Lung microvascular endothelial cell (primary cell): ENCODE measurements around the gene MPPED1. TPM values are rescaled to one million over a fixed set of nuclear protein-coding genes. Genes with fewer than 3 reads are reported as not detected.

ENCODE experiments used
- DNase-seq, 2 donors: peaks; one replicate each; pipeline versions ENCODE4 v3.0.0 to v3.0.0-alpha.2; 2010; ENCODE audit warnings: low read depth in 2 of 2
- total RNA-seq: library from RNA; depleted of rRNA; stranded (reverse); fragments of >200 nt; gene quantifications from 2 replicates; pipeline ENCODE4 v1.2.1, GENCODE V29; 2014

MPPED1 gene
- total RNA-seq, 1 donor from 2014 or later = under 0.01 TPM

DNA sequence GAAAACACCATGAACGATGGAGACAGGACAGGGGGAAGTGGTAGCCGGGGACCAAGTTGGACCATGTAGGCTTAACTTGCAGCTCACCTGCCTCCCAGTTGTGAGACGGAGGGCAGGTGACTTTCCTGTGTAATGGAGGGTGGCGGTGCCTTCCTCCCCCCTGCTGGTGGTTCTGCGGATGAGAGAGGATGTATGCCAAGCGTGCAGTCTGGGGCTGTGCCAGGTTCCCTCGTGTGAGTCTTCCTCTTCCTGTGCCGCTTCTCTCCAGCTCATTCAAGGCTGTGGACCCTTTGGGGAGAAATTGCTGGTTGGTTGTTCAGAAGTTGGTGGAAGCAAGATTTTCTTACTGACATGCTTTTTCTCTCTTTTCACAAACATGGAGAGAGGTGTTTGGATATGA is 35.1 kb downstream of the MPPED1 start:
- peak; percentile 30 to 35 for DNase-seq

DNA sequence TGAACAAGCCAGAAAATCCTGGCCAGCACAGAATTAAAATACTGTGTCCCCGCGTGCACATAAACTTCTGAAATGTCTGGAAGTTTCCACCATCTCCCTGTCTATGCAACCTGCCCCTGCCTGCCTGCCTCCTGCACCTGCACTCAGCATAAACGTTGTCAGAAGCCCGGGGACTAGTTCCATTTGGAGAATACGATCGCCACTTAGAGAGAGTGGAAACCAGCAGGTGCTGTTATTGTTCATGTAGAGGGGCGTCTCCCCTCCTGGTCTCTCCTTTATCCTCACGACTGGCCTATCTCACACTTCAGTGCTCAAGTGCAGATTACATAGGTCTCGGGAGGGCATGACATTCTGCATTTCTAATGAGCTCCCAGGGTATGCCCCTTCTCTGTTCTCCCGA is 35.6 kb downstream of the MPPED1 start:
- no peak for DNase-seq

DNA sequence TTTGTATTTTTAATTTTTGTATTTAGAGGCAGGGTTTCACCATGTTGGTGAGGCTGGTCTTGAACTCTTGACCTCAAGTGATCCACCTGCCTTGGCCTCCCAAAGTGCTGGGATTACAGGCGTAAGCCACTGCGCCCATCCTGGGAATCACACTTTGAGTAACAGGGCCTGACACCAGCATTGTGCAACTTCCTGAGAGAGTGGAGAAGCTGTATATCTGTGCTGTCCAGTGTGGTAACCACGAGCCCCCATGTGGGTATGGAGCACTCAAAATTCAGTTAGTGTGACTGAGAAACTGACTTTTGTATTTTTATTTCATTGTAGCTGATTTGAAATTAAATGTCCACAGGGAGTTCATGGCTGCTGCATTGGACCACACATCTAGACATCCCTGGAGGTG is 36.2 kb downstream of the MPPED1 start:
- DNase-seq = no peak

DNA sequence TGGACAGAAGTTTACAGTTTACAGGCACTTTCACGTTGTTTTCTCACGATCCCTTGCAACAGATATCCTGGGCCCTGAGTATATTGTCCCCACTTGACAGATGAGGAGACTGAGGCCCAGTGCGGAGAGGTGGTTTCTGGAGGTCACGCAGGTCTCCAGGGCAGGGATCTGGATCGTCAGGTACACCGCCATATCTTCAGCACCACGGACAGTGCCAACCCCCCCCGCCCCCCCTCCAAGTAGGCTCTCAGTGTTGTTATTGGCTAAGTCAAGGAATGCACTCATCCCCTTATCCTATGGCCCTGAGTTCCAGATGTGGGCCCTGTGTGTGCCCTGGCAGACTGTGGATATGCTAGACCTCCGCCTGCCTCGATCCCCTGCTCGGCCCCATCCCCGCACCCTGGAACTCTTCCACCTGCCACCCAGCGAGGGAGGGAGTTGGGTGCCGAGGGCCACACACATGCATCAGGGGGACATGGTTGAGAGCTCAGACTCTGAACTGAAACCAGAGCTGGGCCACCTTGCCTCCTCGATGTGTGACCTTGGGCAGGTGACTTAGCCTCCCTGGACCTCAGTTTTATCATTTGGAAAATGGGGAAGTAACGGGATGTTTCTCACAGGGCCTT is 37.5 kb downstream of the MPPED1 start:
- no peak for DNase-seq

DNA sequence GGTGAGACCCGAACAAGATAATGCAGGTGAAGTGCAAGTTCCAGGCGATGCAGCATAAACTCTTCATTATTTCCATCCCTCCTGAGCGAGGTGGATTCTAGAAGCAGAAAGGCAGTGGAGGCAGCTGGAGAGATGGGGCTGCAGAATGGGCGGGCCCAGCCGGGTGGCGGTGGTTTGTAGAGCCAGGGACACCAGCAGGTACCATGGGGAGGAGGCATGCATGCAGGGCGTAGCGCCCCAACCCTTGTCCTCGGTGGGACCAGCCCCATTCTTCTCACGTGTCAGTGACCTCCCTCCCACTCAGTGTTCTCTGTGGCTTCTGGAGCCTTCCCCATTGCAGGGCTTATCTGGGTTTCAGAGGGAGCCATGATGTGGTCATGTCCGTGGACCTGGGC is 38.0 kb downstream of the MPPED1 start:
- DNase-seq = no peak

DNA sequence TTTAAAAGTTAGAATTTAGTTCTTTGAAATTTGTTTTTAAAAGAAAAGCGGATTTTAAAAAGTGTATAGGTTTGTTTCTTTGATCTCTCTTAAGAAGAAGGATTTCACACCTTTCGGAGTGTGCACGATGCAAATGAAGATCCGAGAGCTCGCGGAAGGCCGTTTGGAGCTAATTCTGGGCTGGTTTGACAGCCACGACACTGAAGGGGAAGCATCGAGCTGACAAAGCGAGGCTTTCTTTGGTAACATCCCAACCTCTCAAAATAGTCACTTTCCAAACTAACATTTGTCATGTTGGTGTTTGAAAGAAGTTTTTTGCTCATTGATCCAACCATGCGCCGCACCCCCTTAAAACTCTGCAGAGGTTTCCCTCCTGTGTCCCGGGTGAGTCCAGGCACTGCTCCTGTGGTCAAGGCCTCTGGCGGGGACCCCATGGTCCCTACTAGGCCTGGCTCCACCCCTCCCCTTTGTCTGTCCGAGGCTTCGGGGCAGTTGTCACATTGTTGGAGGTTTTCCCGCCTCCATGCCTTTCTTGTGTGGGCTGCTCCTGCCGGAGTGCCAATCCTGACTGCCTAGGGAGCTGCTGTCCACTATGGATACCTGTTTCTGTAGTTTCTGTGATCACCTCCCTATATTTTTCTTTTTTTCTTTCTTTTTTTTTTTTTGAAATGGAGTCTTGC is 39.7 kb downstream of the MPPED1 start:
- no peak for DNase-seq

DNA sequence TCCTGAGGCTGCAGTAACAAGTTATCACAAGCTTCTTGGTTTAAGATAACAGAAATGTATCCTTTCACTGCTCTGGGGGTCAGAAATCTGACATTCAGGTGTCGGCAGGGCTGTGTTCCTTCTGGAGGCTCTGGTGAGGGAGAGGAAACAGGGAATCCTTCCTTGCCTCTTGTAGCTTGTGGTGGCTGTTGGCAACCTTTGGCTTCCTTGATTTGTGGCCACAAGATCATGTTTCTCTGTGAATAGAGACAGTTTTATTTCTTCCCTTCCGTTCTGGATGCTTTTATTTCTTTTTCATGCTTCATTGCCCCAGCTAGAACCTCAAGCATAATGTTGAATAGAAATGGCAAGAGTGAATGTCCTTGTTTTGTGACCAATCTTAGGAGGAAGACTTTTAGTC is 44.0 kb downstream of the MPPED1 start:
- no peak for DNase-seq

DNA sequence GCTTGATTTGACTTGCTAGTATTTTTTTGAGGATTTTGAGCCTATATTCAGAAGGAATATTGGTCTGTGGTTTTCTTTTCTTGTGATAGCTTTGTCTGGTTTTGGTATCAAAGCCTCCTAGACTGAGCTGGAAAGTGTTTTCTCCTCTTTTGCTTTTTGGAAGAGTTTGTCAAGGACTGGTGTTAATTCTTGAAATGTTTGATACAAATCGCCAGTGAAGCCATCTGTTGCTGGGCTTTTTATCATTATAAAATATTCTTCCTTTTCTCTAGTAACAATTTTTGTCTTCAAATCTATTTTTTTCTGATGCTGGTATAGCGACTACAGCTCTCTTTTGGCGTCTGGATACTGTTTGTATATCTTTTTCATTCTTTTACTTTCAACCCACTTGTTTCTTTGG is 45.2 kb downstream of the MPPED1 start:
- DNase-seq = no peak

DNA sequence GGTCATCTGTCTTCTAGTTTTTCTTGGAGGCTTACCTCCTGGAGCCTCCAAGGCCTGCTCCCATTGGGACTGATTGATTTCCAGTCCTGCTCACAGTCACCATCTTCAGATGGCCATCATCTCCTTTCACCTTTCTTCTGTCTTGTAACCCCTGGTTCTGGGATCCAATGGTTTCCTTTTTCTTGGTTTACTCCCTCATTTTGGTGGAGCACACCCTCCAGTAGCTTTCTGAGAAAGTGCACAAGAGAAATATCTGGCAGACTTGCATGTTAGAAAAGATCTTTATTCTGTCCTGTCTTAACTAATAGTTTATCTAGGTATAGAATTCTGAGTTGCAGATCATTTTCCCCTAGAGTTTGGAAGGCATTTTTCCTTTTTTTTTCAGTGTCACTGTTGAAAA is 50.9 kb downstream of the MPPED1 start:
- no peak for DNase-seq

DNA sequence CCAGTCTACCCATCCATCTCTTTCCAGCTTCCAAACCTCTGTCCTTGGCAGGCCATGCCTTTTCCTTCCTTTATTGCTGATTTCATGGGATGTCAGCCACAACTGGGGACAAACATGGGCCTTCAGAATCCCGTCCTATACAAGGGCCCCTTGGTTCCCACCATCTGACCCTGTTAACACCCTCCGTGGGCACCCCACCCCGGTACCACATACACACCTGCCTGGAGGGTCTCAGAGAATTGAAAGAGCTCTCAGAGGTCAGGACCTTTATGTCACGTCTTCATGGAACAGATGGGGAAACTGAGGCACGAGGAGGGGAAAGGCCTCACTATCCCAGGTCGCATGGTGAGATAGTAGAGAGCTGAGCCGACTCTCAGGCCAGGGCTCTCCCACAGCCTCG is 53.0 kb downstream of the MPPED1 start:
- DNase-seq = no peak

DNA sequence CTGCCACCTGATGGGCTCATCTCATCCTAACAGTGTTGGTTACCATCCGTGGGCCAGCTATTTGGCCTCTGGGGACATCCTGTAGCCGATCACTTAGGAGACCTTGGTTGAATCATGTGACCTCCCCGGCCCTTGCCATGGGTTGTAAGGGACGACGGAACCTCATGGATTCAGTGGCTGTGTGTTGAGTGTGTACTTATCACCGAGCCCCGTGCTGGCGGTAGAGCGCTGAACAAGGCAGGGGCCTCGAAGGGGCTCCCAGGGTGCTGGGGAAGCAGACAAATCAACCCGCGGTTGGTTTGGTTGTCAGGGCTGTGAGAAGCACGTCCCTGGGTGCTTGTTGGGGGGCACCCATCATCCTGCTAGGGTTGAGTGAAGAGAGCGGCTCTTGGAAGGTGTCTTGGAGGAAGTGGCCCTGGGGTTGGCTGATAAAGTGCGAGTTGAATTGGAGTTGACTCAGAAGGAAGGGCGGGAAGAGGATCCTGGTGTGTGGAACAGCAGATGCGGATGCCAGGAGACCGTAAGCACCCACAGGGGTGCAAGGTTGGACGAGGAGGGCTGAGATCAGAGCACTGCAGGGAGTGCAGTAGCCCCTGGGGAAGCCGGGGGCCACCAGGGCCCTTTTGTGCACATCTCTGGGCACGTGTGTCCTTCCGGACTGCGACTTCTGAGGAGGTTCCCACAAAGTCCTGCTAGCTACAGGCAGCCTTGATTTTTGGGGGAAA is 53.6 kb downstream of the MPPED1 start:
- no peak for DNase-seq

DNA sequence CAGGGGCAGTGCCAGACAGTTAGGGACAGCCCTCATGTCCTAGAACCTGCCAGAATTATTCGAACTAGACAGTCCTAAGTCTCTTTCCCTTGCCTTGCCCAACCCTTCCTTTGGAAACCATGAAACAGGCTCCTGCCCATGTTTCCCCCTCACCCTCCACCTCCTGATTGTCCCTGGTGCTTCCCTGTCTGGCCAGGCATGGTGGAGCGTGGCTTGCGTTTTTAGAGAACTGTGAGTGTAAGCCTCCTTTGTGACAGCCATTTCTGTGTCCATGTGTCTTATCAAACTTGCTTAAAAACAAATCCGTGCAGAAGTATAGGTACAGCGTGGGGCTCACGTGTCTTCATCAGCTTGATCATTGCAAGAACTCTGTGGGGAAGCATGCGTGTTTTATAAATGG is 54.9 kb downstream of the MPPED1 start:
- DNase-seq = no peak

DNA sequence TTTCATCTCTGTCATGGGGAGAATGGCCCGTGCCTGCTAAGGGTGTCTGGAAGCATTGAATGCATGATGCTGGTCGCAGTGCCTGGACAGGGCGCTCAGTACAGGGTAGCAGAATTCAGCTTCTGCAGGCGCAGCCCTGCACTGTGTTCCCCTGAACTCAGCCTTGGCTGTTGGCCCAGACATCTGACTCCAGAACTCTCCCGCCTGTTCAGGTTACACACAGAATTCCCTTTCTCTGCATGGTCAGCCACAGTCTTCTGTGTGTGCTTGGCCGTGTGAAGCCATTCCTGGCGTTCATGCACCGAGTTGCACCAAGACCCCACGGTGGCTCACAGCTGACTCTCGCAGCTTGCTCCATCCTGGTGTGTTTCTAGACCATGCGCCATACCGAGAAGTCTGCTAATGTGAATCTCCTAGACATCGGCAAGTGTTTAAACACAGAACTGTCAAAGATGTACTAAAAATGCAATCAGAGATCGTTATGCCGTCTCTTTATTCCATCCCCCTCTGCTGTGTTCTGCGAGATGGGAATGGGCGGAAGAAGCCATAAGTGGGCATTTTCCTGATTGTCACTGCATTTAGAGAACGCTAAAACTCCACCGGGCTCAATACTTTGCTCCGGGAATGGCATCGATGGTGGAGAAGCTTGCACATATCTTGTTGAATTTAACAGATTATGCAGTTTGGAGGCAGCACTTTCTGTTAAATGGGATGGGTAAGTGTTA is 55.6 kb downstream of the MPPED1 start:
- DNase-seq = no peak

DNA sequence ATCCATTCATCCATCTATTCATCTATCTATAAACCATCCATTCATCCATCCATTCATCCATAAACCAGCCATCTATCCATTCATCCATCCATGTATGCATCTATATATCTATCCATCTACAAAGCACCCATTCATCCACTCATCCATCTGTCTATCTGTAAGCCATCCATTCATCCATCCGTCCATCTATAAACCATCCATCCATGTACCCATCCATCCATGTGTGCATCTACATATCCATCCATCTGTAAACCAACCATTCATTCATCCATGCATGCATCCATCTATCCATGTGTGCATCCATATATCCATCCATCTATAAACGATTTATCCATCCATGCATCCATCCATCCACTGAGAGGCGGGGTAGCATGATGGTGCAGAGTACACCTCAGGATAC is 58.4 kb downstream of the MPPED1 start:
- no peak for DNase-seq

DNA sequence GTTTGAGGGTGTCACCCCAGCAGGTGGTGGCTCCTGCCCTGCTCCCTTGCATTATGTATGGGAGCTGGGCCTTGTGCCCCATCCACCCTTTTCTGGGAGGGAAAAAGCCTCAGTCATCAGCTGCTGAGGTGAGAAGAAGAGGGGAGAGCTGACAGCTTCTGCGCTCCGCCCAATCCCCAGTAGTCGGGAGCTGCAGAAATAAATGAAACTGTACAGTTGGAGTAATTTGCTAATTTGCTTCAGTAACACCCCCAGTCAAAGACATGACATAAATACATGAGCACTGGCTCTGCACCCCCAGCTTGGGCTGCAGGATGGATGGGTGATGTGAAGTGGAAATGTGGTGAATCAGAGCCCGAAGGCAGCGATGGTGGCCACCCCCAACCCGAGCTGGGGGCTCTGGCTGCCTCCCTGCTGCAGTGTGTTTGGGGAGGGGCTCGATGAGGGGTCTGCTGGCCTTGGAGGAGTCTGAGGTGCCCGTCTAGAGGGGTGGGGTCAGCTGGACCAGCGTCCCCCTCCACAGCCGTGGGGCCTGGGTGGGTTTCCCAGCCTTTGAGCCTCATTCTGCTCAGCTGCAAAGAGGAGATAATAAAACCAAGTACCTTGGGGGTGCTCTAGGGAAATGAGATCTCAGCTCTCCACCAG is 59.2 kb downstream of the MPPED1 start:
- no peak for DNase-seq

DNA sequence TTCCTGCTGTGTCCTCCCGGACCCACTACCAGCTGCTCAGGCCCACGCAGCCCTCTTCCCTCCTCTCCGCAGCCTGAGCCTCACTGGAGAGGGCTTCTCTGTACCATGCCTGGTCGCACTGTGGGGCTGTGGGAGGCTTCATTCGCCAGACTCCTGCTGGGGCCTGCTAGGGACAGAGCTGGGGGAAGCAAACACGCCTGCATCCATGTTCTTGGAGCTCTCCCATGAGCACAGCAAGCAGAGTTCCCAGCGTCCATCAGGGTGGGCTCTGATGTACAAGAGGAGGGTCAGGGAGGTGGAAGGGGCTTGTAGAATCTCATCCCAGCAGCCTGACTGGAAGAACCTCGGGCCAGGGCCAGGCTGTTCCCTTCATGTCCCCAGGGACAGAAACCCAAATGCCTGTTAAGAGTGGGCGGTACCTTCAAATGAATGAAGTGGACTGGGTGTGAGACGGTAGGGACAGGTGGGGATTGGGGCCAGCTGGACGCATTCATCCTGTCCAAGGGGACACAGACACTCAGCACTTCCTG is 59.9 kb downstream of the MPPED1 start:
- DNase-seq = no peak

DNA sequence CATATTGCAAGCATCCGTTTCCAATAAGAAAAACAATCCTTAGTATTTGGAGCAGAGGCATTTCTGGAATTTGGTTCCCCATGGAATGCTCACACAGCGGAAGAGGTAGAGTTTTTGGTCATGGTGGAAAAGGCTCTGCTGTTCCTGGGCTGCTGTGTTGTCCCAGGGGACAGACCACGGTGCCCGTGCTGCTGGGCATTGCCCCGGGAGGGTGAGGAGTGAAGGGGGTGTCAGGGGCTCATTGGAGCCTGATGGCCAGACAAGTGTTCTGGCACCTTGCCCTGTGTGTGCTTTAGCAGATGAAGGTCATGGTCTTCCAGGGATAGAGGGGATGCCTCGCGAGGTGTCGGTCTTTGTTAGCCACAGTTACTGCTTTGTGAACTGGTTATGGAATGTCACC is 61.2 kb downstream of the MPPED1 start:
- DNase-seq = no peak

DNA sequence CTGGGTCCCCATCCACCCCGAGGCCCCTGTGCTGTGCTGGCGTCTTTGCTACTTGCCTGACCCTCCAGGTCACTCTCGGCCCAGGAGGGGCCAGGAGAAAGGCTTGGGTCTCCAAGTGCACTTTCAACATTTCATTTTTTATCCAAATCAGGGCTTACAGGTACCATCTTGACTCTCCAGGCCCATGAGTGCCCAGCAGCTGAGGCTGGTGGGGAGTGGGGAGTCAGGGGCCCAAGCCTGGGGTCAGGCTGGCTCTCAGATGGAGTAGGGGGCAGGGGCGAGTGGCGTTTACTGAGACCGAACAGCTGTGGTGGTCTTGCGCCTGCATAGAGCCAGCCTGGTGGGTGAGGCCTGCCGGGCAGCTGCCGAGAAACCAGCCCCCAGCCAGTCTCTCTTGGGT is 61.6 kb downstream of the MPPED1 start:
- DNase-seq = no peak

DNA sequence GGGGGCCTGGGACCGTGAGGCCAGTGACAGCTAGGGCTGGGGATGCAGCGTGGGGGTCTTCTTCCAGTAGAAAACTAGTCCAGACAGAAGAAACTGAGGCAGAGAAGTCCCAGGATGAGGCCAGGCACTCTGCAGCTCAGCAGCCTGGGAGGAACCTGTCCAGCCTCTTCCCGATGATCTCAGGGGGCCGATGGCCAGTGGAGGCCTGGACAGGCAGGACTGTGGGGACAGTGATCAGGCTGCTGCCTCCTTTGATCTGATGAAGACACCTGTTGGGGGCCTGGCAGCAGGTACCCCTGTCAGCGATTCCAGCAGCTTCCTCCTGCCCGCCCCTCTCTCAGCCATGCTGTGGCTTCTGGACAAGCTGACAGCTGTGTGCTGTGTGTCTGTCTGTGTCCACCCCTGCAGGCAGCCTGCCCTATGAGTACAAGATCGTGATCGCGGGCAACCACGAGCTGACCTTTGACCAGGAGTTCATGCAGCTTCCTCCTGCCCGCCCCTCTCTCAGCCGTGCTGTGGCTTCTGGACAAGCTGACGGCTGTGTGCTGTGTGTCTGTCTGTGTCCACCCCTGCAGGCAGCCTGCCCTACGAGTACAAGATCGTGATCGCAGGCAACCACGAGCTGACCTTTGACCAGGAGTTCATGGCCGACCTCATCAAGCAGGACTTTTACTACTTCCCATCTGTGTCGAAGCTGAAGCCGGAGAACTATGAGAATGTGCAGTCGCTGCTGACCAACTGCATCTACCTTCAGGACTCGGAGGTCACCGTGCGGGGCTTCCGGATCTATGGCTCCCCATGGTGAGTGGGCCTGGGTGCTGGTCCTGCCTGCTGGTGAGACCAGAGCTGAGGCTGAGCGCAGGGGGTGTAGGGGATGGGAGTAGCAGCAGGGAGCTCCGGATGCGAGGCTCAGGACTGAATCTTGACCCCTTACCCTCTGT is 62.6 kb downstream of the MPPED1 start:
- no peak for DNase-seq

DNA sequence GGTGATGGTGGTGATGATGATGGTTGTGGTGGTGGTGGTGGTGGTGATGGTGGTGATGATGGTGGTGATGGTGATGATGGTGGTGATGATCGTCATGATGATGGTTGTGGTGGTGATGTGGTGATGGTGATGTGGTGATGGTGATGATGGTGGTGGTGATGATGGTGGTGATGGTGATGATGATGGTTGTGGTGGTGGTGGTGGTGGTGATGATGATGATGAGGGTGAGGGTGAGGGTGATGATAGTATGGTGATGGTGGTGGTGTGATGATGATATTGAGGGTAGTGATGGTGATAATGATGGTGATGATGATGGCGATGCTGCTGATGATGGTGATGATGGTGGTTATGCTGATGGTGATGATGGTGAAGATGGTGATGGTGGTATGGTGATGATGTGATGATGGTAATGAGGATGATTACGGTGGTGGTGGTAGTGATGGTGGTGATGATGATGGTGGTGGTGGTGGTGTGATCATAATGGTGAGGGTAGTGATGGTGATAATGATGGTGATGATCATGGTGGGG is 63.8 kb downstream of the MPPED1 start:
- DNase-seq = no peak
